ENCODE measurements around the gene KLK12.

Gene KLK12

GRCh38 chr19:51047031-51047335 lies 12.2 kb upstream of the KLK12 start:
- DNase-seq (ENCODE audit: low spot score), result no peak

DNA sequence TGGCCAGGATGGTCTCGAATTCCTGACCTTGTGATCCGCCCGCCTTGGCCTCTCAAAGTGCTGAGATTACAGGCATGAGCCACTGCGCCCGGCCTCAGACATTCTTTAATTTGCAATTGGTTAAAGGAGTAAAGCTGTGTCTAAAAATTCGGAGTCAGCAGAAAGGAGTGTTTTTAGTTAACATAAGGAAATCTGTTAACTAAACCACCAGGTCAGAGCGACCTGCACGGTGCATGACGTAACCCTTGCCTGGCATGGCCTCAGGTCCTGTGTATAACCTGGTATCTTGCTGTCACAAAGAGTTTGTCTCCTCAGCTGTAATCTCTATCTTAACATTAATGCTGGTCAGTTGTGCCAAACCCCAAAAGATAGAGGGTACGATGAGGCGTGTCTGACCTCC lies 9.5 kb upstream of the KLK12 start:
- no peak for DNase-seq (ENCODE audit: low spot score)

DNA sequence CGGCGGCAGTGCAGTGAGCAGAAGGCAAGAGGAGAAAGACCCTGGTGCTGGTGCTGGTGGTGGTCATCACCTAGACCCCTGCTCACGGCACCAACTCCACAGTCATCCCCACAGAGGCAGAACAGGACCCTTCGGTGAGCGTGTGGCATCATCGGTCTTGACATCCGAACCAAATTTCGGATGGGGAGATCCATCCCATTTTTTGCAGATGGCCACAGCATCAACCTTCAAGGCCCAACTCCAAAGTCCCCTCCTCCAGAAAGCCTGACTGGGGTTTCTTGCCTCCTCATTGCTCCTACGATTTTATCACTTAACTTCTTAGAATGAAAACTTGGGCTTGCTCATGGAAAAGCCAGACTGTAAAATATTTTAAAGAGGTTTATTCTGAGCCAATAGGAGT lies 8.7 kb upstream of the KLK12 start:
- no peak for DNase-seq (ENCODE audit: low spot score)

DNA sequence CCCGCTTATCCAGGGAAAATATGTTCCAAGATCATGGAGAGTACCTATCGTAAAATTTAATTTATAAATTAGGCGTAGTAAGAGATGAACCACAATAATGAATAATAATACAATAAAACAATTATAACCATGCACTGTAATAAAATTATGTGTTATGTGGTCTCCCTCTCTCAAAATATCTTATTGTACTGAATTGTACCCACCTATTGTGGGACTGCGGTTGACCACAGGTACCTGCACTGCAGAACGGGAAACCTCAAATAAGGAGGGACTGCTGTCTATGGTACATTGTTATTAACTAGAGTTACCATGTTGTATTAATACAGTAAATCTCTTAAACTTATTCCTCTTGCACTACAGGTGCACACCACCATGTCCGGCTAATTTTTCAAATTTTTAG lies 5.3 kb upstream of the KLK12 start:
- no peak for DNase-seq (ENCODE audit: low spot score)

DNA sequence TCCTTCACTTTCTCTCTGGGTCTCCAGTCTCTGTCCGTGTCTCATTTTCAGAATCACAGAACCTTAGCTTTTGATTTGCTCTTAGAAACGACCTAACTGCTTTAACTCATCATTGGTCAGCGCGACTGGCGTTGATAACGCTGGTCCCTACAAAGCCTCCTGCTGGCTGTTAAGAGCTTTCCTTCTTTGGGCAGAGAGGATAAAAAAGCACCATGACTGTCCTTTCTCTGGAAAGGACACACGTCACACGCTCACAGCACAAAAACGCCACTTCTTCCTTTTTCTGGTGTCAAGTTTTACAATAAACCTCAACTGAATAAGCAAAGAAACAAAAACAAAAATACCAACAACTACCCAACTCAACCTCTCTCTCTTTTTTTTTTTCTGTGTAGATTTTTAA lies 1.7 kb upstream of the KLK12 start:
- DNase-seq (ENCODE audit: low spot score), result no peak

DNA sequence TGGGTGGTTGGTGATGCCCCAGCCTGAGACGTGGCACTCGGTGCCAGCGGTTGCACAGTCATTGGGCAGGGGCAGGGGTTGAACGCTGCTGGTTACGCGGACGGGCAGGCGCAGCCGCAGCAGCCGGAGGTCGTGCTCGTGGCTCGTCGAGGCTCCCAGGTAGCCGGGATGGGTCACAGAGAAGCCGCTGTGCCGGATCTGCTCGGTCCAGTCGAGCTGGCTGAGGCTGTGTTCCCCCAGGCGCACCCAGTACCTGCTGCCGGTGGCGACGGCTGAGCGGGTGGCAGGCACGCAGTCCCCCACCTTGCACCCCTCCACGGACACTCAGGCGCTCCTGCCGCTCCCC lies 2.9 kb downstream of the KLK12 start:
- no peak for DNase-seq (ENCODE audit: low spot score)

DNA sequence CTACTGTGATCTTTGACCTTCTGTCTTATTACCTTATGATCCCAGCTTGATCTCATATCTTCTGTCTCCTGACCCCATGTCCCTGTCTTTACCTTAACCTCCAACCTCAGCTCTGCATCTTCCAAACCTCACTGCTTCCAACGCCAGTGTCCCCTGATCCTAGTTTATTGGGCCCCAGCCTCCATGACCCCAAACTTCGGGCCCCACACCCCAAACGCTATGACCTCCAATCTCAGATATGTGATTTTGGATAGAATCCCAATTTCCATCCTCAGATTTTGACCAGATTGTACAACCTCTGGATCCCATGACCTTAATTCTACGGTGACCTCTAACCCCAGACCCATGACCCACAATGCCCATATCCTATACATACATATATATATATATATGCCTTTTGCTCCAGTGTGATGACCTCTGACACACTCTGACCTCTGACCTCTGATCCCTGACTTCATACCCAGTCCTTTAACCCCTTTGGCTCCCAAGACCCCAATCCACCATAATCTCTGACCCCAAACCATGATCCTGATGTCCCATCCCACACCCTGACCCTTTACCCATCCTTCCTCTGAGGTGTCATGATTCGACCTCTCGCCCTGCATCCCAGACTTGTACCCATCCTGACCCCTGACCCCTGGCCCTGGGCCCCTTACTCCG lies 3.5 kb downstream of the KLK12 start:
- DNase-seq (ENCODE audit: low spot score), result no peak

DNA sequence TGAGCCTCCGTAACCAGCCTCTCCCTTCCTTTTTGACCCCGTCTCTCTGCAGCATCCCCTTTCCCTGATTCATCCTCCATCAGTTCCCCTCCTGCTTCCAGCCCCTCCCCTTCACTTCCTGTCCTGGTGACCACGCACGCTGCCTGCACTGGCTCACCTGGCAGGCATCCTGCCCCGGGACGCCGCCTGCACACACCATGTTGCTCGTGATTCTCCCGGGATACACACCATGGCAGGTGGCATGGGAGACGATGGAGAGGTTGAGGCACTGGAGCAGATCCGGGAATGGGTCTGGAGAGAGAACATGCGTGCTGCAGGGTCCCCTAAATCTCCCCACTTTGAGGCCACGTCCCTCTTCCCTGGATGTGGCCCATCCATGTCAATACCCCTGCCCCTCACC lies 4.2 kb downstream of the KLK12 start:
- no peak for DNase-seq (ENCODE audit: low spot score)

- no peak for DNase-seq (ENCODE audit: low spot score)
Observed at GRCh38 chr19:51029718-51030117, 5.1 kb downstream of the KLK12 start.

- DNase-seq (ENCODE audit: low spot score), result no peak
Observed at GRCh38 chr19:51027873-51028272, 6.9 kb downstream of the KLK12 start.

- DNase-seq (ENCODE audit: low spot score), result no peak
Observed at GRCh38 chr19:51027126-51027806, 7.5 kb downstream of the KLK12 start.

GRCh38 chr19:51026554-51026831 lies 8.3 kb downstream of the KLK12 start, which contains the start of gene KLK11:
Gene KLK11, minus strand, starts transcription at chr19:51026616. Its CDS starts 985 bp downstream, at chr19:51025631.
- no peak for DNase-seq (ENCODE audit: low spot score)

GRCh38 chr19:51025809-51026553 lies 8.8 kb downstream of the KLK12 start:
- no peak for DNase-seq (ENCODE audit: low spot score)

- no peak for DNase-seq (ENCODE audit: low spot score)
Observed at GRCh38 chr19:51025401-51025800, 9.4 kb downstream of the KLK12 start.

DNA sequence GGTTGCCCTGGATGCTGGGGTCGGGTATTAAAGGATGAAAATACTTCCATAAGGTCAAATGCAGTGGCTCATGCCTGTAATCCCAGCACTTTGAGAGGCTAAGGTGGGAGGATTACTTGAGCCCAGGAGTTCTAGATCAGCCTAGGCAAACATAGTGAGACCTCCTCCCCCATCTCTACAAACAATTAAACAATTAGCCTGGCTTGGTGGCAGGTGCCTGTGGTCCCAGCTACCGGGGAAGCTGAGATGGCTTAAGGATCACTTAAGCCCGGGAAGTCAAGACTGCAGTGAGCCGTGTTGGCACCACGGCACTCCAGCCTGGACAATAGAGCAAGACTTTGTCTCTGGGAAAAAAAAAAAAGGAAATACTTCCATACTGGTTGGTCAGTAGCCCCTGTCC lies 9.9 kb downstream of the KLK12 start:
- DNase-seq (ENCODE audit: low spot score), result no peak

GRCh38 chr19:51023946-51024345 lies 10.9 kb downstream of the KLK12 start:
- no peak for DNase-seq (ENCODE audit: low spot score)

GRCh38 chr19:51022526-51022925 lies 12.3 kb downstream of the KLK12 start:
- no peak for DNase-seq (ENCODE audit: low spot score)

DNA sequence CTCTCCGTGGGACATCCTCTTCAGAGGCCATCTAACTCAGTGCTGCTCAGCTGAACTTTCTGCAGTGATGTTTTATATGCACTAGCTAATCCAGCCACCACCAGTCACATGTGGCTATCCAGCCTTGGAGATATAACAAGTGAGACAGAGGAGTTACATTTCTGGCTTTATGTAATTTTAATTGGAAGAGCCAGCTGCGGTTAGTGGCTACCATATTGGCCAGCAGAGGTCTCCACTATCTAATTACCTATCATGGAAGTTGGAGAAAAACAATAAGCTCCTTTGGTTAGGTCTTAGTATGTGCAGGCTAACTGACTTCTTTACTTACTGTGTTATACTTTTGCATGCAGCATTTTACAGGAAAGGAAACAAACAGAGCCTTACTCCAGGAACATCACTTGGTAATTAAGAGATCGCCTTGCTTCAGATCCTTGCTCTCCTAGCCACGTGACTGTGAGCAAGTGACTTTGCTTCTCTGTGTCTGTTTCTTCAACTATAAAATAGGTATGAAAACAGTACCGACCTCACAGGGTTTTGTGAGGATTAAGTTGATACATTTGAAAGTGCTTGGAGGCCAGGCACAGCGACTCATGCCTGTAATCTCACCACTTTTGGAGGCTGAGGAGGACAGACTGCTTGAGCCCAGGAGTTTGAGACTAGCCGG lies 13.7 kb downstream of the KLK12 start:
- DNase-seq (ENCODE audit: low spot score), result peak; percentile 25

DNA sequence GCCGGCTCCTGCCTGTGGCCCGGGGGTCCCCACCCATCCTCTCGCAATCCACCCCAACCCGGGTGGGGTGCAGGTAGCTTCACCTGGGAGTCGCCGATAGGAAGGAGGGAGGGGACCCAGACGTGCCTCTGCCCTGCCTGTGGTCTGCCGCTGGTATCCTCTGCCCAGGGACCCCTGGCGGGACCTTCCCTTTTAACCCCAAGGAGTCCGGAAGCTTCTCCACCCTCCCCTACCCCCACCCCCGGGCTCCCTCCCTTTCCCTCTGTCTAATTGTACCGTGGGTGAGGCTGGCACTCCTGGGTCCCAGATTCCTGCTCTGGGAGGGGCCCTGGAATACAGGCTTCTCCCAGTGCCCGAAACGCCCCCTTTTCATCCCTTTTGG lies 15.3 kb downstream of the KLK12 start, which contains the start of gene KLK10:
Gene KLK10 (minus strand): TSS at position 166 of the 382 bp plus-strand sequence. CDS start 579 bp downstream, outside the sequence.
- DNase-seq (ENCODE audit: low spot score), result no peak

- DNase-seq (ENCODE audit: low spot score), result no peak
Observed at GRCh38 chr19:51018745-51019543, 15.9 kb downstream of the KLK12 start.

DNA sequence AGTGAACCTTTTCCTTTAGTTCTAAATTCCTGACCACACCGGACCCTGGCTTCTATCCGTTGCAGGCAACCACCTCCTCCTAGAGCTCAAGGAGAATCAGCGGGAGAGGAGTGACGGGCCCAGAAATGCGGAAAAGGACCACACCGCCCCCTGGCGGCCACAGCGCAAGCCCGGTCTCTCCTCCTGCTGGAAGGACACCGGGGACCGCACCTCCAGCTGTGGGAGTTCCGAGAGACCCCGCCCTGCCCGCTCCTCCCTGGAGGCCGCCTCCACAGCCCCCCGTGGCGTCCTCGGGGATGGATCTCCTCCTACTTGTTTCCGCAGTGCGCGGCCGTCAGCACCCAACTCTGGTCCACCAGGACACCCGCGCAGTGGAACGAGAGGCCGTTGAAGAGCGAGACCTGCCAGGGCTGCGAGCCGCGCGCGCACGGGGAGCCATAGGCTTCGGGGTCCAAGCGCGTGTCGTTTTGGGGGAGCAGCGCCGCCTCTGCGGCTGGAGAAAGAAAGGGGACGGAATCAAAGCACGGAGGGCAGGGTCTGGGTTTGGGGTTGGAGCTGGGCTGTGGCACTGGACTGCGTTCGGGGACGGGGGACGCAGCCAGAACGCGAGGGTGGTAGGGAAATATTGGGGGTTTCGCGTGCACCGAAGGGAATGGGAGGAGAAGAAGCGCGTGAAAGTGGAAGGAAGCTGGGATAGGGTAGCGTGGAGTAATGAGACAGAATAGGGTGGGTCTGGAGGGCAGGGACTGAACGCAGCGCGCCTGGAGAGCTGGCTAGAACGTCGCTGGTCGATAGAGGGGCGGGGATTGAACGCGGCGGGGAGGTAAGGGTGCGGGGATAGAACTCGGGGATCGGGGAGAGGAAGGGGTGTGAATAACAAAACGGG lies 17.8 kb downstream of the KLK12 start:
- DNase-seq (ENCODE audit: low spot score), result peak; percentile 39
